Bronchial epithelial cell (primary cell): Measurements from ENCODE around the gene LHPP. TPM values are rescaled to one million over a fixed set of nuclear protein-coding genes. Genes with fewer than 3 reads are reported as not detected.

Experiments
- DNase-seq: peaks from one replicate; pipeline ENCODE4 v3.0.0-alpha.2; 2010; ENCODE audit warnings: low read depth
- FAIRE-seq: peaks from 2 replicates; lab custom pipeline; 2011; peaks lifted over from hg19 to GRCh38; lab: Jason Lieb, UNC
- H3K27me3 ChIP-seq: 2 replicates; pipeline ENCODE4 v1.5.1; 2011; ENCODE audit warnings: low read length; ENCODE audit not compliant: control insufficient read depth, insufficient read depth
- H3K36me3 ChIP-seq: 2 replicates; pipeline ENCODE4 v1.5.1; 2011; ENCODE audit warnings: low read length; ENCODE audit not compliant: control insufficient read depth, insufficient read depth
- H3K4me3 ChIP-seq: 2 replicates; pipeline ENCODE4 v1.5.1; 2011; ENCODE audit warnings: mild to moderate bottlenecking, low read depth, low read length, control low read depth
- CTCF ChIP-seq: IDR thresholded peaks from 2 replicates; pipeline ENCODE4 v1.5.1; 2011; ENCODE audit warnings: mild to moderate bottlenecking, moderate library complexity, low read length, control low read depth, inconsistent platforms; ENCODE audit not compliant: insufficient read depth, severe bottlenecking
- total RNA-seq: library from RNA; depleted of rRNA; stranded (reverse); fragments of >200 nt; gene quantifications from 2 replicates; pipeline ENCODE4 v1.2.1, GENCODE V29; 2014

The LHPP gene
- total RNA-seq, 1 donor from 2014 or later, result 14.0 TPM

DNA sequence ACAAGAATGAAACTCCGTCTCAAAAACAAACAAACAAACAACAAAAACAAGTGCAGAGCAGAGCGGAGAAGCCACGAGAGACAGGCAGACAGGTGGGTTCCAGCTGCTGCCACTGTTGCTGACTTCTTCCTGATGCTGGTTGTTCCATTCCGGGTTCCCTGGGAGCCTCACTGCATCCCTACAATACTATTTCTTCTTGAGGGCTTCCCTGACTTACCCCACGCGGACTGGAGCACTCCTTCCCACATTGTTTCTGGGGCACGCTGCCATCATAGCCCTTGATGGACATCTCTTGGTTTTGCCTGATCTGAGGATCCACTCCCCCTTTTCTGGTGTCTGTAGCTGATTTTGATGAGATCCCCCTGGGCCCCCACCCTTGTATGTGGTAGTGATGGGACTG lies 6.2 kb upstream of the LHPP start:
- no peak for FAIRE-seq

GRCh38 chr10:124458473-124458872 lies 3.1 kb upstream of the LHPP start:
- Histone ChIP-seq H3K36me3 (no peaks in the 10 kb centered on the region), H3K27me3 (no peaks in the 10 kb centered on the region), H3K4me3 (no peak overlapping the region)
- FAIRE-seq (no peak), DNase-seq (no peak)
- TF ChIP-seq CTCF, result no peak

More for the DNA sequence above, 6.2 kb upstream of the LHPP start:
- no peak for TF ChIP-seq CTCF
- Histone ChIP-seq H3K4me3 (no peak overlapping the region), H3K27me3 (peaks cover 2% of the 10 kb centered on the region), H3K36me3 (no peaks in the 10 kb centered on the region)
- no peak for DNase-seq

DNA sequence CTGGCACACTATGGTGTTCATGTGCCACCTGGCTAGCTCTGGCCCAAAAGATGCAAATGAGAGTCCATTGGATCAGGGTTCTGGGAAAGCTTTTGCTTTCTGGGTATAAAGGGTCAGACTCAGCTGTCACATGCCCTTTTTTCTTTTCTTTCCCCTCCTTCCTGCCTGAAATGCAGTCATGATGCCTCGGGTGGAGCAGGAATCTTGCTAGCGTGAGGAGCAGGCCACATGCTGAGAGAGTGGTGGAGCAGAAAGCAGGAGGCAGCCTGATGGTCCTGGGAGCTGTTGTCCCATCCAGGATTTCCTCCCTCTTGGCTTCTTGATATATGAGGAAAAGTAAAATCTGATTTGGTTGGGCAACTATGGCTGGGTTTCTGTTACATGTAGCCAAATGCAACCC lies 2.7 kb upstream of the LHPP start:
- no peak for FAIRE-seq
- Histone ChIP-seq H3K4me3 (no peak overlapping the region), H3K27me3 (no peaks in the 10 kb centered on the region), H3K36me3 (no peaks in the 10 kb centered on the region)
- TF ChIP-seq CTCF, result no peak
- no peak for DNase-seq

DNA sequence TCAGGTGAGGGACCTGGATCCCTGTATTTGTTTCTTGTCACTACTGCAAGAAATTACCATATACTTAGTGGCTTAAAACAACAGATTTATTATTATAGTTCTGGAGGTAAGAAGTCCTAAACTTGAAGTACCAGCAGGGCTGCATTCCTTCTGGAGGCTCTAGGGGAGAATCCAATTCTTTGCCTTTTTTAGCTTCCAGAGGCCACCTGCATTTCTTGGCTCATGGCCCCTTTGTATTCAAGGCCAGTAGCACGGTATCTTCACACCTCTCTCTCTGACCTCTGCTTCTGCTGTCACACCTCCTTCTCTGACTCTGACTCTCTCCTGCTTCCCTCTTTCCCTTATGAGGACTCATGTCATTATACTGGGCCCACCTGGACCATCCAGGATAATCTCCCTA lies 2.2 kb upstream of the LHPP start:
- Histone ChIP-seq H3K36me3 (no peaks in the 10 kb centered on the region), H3K27me3 (no peaks in the 10 kb centered on the region), H3K4me3 (no peak overlapping the region)
- DNase-seq (no peak), FAIRE-seq (no peak)
- no peak for TF ChIP-seq CTCF

DNA sequence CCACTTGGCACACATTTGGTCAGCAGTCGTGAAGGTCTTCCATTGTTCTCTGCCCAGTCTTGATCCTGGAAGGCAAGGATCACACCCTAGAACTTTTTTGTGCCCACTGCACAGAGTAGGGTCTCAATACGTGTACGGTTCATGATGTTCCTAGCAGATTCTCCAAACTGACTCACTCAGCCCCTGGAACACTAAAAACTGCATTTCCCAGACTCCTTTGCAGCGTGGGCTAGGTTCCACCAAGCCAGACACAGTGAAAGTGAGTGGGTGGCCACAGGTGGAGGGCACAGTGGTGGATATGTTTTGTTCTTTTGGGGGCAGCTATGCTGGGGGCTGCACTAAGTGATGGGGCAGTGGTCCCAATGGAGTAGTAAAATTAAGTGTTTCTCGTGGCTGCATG lies 1.5 kb upstream of the LHPP start:
- H3K36me3 ChIP-seq, result no peaks in the 10 kb centered on the region
- no peak overlapping the region for H3K4me3 ChIP-seq
- FAIRE-seq (peak; percentile 47), DNase-seq (no peak)
- H3K27me3 ChIP-seq, result no peaks in the 10 kb centered on the region
- TF ChIP-seq CTCF, result no peak

- TF ChIP-seq CTCF, result no peak
- H3K36me3 ChIP-seq, result no peaks in the 10 kb centered on the region
- no peaks in the 10 kb centered on the region for H3K27me3 ChIP-seq
- FAIRE-seq (no peak), DNase-seq (no peak)
- peak overlapping the region; percentile 74 for H3K4me3 ChIP-seq
Observed at GRCh38 chr10:124462348-124462695, 699 bp downstream of the LHPP start.
